Retinal pigment epithelial cell (primary cell): ENCODE measurements around the gene ARMC3.
A peak's percentile ranks its signal among the peaks of the same experiment; 100 is the strongest.
"Not testable (repeated sequence)": the region's sequence is repeated elsewhere in the genome, so short reads cannot be mapped to it uniquely, and the experiment has no call there.

Experiments
- DNase-seq: peaks from one replicate; pipeline ENCODE4 v3.0.0-alpha.2; 2010; ENCODE audit warnings: low read depth
- H3K4me3 ChIP-seq: 2 replicates; pipeline ENCODE4 v1.5.1; 2011; ENCODE audit warnings: mild to moderate bottlenecking, low read length, control low read depth, moderate library complexity
- CTCF ChIP-seq: conservative IDR thresholded peaks from 2 replicates; pipeline ENCODE4 v1.5.1; 2011; ENCODE audit warnings: low read depth, low read length, control low read depth, inconsistent platforms

The ARMC3 gene

GRCh38 chr10:23069019-23069815 is 141.4 kb downstream of the ARMC3 start:
- TF ChIP-seq CTCF = peak; percentile 1
- no peak for DNase-seq
- H3K4me3 ChIP-seq = no peak overlapping the region

GRCh38 chr10:23070092-23070912 is 142.4 kb downstream of the ARMC3 start:
- not testable (repeated sequence) for DNase-seq, H3K4me3 ChIP-seq

- DNase-seq = no peak
- TF ChIP-seq CTCF = no peak
- no peak overlapping the region for H3K4me3 ChIP-seq
These were observed 143.0 kb downstream of the ARMC3 start for GRCh38 chr10:23070913-23071218.

- DNase-seq, H3K4me3 ChIP-seq: not testable (repeated sequence)
These were observed 144.7 kb downstream of the ARMC3 start for GRCh38 chr10:23072593-23072992.

- DNase-seq = no peak
- TF ChIP-seq CTCF = no peak
- H3K4me3 ChIP-seq = no peak overlapping the region
These were observed 145.7 kb downstream of the ARMC3 start for GRCh38 chr10:23073527-23073926.

GRCh38 chr10:23075672-23076071 is 147.8 kb downstream of the ARMC3 start:
- no peak overlapping the region for H3K4me3 ChIP-seq
- no peak for TF ChIP-seq CTCF
- DNase-seq = no peak

GRCh38 chr10:23078114-23078513 is 150.3 kb downstream of the ARMC3 start:
- no peak for TF ChIP-seq CTCF
- no peak for DNase-seq
- no peak overlapping the region for H3K4me3 ChIP-seq

- no peak for DNase-seq
- no peak for TF ChIP-seq CTCF
- no peak overlapping the region for H3K4me3 ChIP-seq
These were observed 151.8 kb downstream of the ARMC3 start for GRCh38 chr10:23079700-23080099.
